HFF-Myc (cell line): ENCODE data around the gene IGSF11.

ENCODE experiments used
- DNase-seq: peaks from one replicate; pipeline ENCODE4 v3.0.0-alpha.2; 2011; ENCODE audit warnings: low read depth; ENCODE audit errors: extremely low read depth
- H3K4me3 ChIP-seq: replicated peaks from 2 replicates; pipeline ENCODE4 v1.5.1; 2011; ENCODE audit warnings: low read depth, mild to moderate bottlenecking, control low read depth, low read length
- CTCF ChIP-seq: IDR thresholded peaks from 2 replicates; pipeline ENCODE4 v1.5.1; 2012; ENCODE audit warnings: mild to moderate bottlenecking, low read depth, low read length, control low read depth; ENCODE audit errors: missing control alignments

The IGSF11 gene

GRCh38 chr3:118990823-118991560 is 43.7 kb downstream of the IGSF11 start:
- no peak for TF ChIP-seq CTCF
- no peak for DNase-seq
- no peak overlapping the region for H3K4me3 ChIP-seq

GRCh38 chr3:118988198-118989130 is 46.2 kb downstream of the IGSF11 start:
- no peak for DNase-seq
- no peak for TF ChIP-seq CTCF

DNA sequence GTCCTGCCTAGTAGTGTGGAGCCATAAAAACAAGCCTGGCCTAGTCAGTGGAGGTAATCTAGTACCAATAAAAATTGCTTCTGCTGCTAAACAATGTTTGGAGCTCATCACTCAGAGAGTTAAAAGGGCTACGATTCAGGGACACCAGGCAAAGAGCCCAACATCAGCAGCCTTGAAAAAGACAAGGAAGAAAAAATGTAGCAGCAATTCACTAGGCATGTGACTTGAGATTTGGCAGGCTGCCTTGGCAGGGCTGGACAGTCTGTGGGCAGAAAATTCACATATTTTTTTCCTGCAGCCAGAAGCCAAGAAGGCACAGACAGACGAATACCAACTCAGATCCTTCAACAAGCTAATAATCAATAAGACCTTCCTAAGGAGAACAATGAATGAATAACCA is 47.2 kb downstream of the IGSF11 start:
- H3K4me3 ChIP-seq = no peak overlapping the region
- no peak for TF ChIP-seq CTCF
- DNase-seq = no peak

More at GRCh38 chr3:118988198-118989130, 46.2 kb downstream of the IGSF11 start:
- H3K4me3 ChIP-seq = no peak overlapping the region

DNA sequence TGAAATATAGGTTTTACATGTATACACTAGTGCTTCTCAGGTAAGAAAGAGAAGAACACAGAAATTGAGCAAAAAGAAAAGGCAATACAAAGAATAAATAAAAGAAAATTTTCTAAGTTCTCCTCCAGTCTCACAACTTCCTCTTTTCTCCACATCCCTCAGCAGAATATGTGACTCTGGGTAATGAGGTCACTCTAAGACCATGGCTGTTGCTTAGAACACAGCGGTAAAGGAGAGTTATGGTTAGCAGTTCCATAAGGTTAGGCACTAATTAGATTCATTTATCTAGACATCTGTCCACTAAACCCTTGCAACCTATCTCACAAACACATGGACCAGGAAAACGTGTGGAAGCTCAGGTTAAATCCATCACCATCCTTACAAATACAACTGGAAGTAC is 47.9 kb downstream of the IGSF11 start:
- no peak for DNase-seq
- TF ChIP-seq CTCF = no peak
- no peak overlapping the region for H3K4me3 ChIP-seq

- no peak for DNase-seq
- no peak overlapping the region for H3K4me3 ChIP-seq
- TF ChIP-seq CTCF = no peak
Measured at GRCh38 chr3:118984699-118985098, 49.9 kb downstream of the IGSF11 start.

DNA sequence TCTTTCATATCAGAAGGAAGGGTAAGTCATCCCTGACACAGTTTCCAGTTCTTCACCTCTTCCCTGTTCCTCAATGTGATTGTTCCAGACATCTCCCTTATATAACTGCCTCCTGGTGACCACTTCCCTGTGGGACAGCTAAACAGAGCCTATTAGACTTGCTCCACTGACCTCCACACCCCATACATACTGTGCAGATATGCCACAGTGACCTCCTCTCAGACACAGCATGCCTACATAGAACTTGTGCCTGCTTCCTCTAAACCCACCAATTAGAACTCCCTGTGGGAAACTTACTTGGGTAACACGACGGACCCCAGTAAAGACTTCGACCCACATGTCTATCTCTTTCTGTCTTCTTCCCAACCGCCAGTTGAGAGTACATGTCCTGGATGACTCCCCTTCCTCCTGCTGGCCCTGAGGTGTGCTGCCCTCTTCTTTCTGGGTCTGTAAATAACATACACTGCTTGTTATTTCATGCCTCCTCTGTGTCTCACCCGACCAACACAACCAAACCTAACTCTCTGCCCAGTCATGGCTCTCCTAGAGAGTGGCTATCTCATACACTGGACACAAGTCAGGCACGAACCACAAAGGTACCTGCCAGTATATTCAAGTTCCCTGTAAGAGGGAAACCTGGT is 53.0 kb downstream of the IGSF11 start:
- no peak for TF ChIP-seq CTCF
- no peak for DNase-seq
- no peak overlapping the region for H3K4me3 ChIP-seq
